Duodenal mucosa (tissue), 2 donors: ENCODE data around the gene EPHA6.

Source experiments
- H3K27ac ChIP-seq: one replicate; pipeline ENCODE4 v1.7.0; 2013; ENCODE audit warnings: low read depth, low read length
- H3K27me3 ChIP-seq, 2 donors: one replicate each; pipeline ENCODE4 v1.7.0; 2013; ENCODE audit warnings: low read length in 2 of 2, control low read depth in 1 of 2; ENCODE audit not compliant: insufficient read depth in 2 of 2, control insufficient read depth in 1 of 2
- H3K36me3 ChIP-seq, 2 donors: one replicate each; pipeline ENCODE4 v1.7.0; 2013; ENCODE audit warnings: low read length in 2 of 2, control low read depth in 1 of 2; ENCODE audit not compliant: insufficient read depth in 2 of 2, control insufficient read depth in 1 of 2
- H3K4me1 ChIP-seq, 2 donors: one replicate each; pipeline ENCODE4 v1.7.0; 2013; ENCODE audit warnings: low read length in 2 of 2, control low read depth in 1 of 2; ENCODE audit not compliant: insufficient read depth in 2 of 2, control insufficient read depth in 1 of 2
- H3K4me3 ChIP-seq, 2 donors: one replicate each; pipeline ENCODE4 v1.7.0; 2013; ENCODE audit warnings: low read length in 2 of 2, low read depth in 1 of 2
- H3K9ac ChIP-seq, 2 donors: one replicate each; pipeline ENCODE4 v1.7.0; 2013; ENCODE audit warnings: low read length in 2 of 2, low read depth in 1 of 2
- H3K9me3 ChIP-seq, 2 donors: one replicate each; pipeline ENCODE4 v1.7.0; 2013; ENCODE audit warnings: low read length in 2 of 2, control low read depth in 1 of 2; ENCODE audit not compliant: control insufficient read depth in 1 of 2

Gene EPHA6

GRCh38 chr3:97665896-97666295 is 851.5 kb downstream of the EPHA6 start:
- H3K4me1 ChIP-seq: no peaks in the 10 kb centered on the region
- H3K27me3 ChIP-seq: no peaks in the 10 kb centered on the region
- H3K36me3 ChIP-seq: no peaks in the 10 kb centered on the region
- H3K4me3 ChIP-seq: no peak overlapping the region
- H3K27ac ChIP-seq: no peak overlapping the region
- no peak overlapping the region for H3K9ac ChIP-seq
- no peaks in the 10 kb centered on the region for H3K9me3 ChIP-seq

GRCh38 chr3:97670952-97671351 is 856.6 kb downstream of the EPHA6 start:
- H3K4me1 ChIP-seq: no peaks in the 10 kb centered on the region
- H3K27ac ChIP-seq: no peak overlapping the region
- H3K36me3 ChIP-seq: no peaks in the 10 kb centered on the region
- no peaks in the 10 kb centered on the region for H3K27me3 ChIP-seq
- H3K9ac ChIP-seq: no peak overlapping the region
- H3K9me3 ChIP-seq: no peaks in the 10 kb centered on the region
- no peak overlapping the region for H3K4me3 ChIP-seq

- Histone ChIP-seq H3K36me3 (no peaks in the 10 kb centered on the region), H3K27me3 (no peaks in the 10 kb centered on the region), H3K9me3 (no peaks in the 10 kb centered on the region), H3K9ac (no peak overlapping the region), H3K27ac (no peak overlapping the region), H3K4me1 (no peaks in the 10 kb centered on the region), H3K4me3 (no peak overlapping the region)
Measured at GRCh38 chr3:97673357-97673997, 859.1 kb downstream of the EPHA6 start.

GRCh38 chr3:97674461-97674860 is 860.1 kb downstream of the EPHA6 start:
- Histone ChIP-seq H3K36me3 (no peaks in the 10 kb centered on the region), H3K9me3 (no peaks in the 10 kb centered on the region), H3K9ac (no peak overlapping the region), H3K4me3 (no peak overlapping the region), H3K27me3 (no peaks in the 10 kb centered on the region), H3K27ac (no peak overlapping the region), H3K4me1 (no peaks in the 10 kb centered on the region)

GRCh38 chr3:97680210-97680609 is 865.8 kb downstream of the EPHA6 start:
- Histone ChIP-seq H3K9me3 (no peaks in the 10 kb centered on the region), H3K4me1 (no peaks in the 10 kb centered on the region), H3K27ac (no peak overlapping the region), H3K36me3 (no peaks in the 10 kb centered on the region), H3K4me3 (no peak overlapping the region), H3K9ac (no peak overlapping the region), H3K27me3 (no peaks in the 10 kb centered on the region)

- H3K27ac ChIP-seq: no peak overlapping the region
- H3K27me3 ChIP-seq: no peaks in the 10 kb centered on the region
- H3K9ac ChIP-seq: no peak overlapping the region
- no peak overlapping the region for H3K4me3 ChIP-seq
- H3K9me3 ChIP-seq: no peaks in the 10 kb centered on the region
- no peaks in the 10 kb centered on the region for H3K36me3 ChIP-seq
- H3K4me1 ChIP-seq: no peaks in the 10 kb centered on the region
Measured at GRCh38 chr3:97680696-97681095, 866.3 kb downstream of the EPHA6 start.

GRCh38 chr3:97684490-97684889 is 870.1 kb downstream of the EPHA6 start:
- no peaks in the 10 kb centered on the region for H3K27me3 ChIP-seq
- H3K9ac ChIP-seq: no peak overlapping the region
- no peaks in the 10 kb centered on the region for H3K9me3 ChIP-seq
- no peak overlapping the region for H3K4me3 ChIP-seq
- no peaks in the 10 kb centered on the region for H3K4me1 ChIP-seq
- H3K27ac ChIP-seq: no peak overlapping the region
- no peaks in the 10 kb centered on the region for H3K36me3 ChIP-seq

GRCh38 chr3:97686258-97686657 is 871.9 kb downstream of the EPHA6 start:
- H3K4me3 ChIP-seq: no peak overlapping the region
- H3K9ac ChIP-seq: no peak overlapping the region
- no peaks in the 10 kb centered on the region for H3K4me1 ChIP-seq
- no peaks in the 10 kb centered on the region for H3K36me3 ChIP-seq
- no peaks in the 10 kb centered on the region for H3K27me3 ChIP-seq
- H3K27ac ChIP-seq: no peak overlapping the region
- no peaks in the 10 kb centered on the region for H3K9me3 ChIP-seq

- Histone ChIP-seq H3K4me3 (no peak overlapping the region), H3K9me3 (no peaks in the 10 kb centered on the region), H3K36me3 (no peaks in the 10 kb centered on the region), H3K4me1 (no peaks in the 10 kb centered on the region), H3K27ac (no peak overlapping the region), H3K9ac (no peak overlapping the region), H3K27me3 (no peaks in the 10 kb centered on the region)
Measured at GRCh38 chr3:97687734-97688133, 873.3 kb downstream of the EPHA6 start.

GRCh38 chr3:97689111-97689510 is 874.7 kb downstream of the EPHA6 start:
- Histone ChIP-seq H3K27ac (no peak overlapping the region), H3K9ac (no peak overlapping the region)

GRCh38 chr3:97689962-97690361 is 875.6 kb downstream of the EPHA6 start:
- Histone ChIP-seq H3K36me3 (no peaks in the 10 kb centered on the region), H3K9ac (no peak overlapping the region), H3K9me3 (no peaks in the 10 kb centered on the region), H3K27ac (no peak overlapping the region), H3K4me3 (no peak overlapping the region), H3K27me3 (no peaks in the 10 kb centered on the region), H3K4me1 (no peaks in the 10 kb centered on the region)

More at GRCh38 chr3:97689111-97689510, 874.7 kb downstream of the EPHA6 start:
- Histone ChIP-seq H3K9me3 (no peaks in the 10 kb centered on the region), H3K36me3 (no peaks in the 10 kb centered on the region), H3K27me3 (no peaks in the 10 kb centered on the region), H3K4me1 (no peaks in the 10 kb centered on the region), H3K4me3 (no peak overlapping the region)
